22Rv1 (cell line): ENCODE results near the gene BRAT1.

Experiments
- H3K27ac ChIP-seq: fragments of 450-650 bp; 2 replicates; pipeline ENCODE4 v1.5.1; 2017
- ZFX ChIP-seq: fragments of 450-650 bp; IDR thresholded peaks from 2 replicates; pipeline ENCODE4 v1.6.1; 2017; ENCODE audit warnings: antibody characterized with exemption, borderline replicate concordance
- TF ChIP-seq, protein P1 (sequence below): fragments of 450-650 bp; IDR thresholded peaks from 2 replicates; pipeline ENCODE4 v1.5.1; 2017; ENCODE audit warnings: mild to moderate bottlenecking

The BRAT1 gene

GRCh38 chr7:2523941-2524807 lies 31.1 kb downstream of the BRAT1 start:
- H3K27ac ChIP-seq: peak overlapping the region; percentile 84
- TF ChIP-seq ZFX: no peak
- TF ChIP-seq, protein P1, sequence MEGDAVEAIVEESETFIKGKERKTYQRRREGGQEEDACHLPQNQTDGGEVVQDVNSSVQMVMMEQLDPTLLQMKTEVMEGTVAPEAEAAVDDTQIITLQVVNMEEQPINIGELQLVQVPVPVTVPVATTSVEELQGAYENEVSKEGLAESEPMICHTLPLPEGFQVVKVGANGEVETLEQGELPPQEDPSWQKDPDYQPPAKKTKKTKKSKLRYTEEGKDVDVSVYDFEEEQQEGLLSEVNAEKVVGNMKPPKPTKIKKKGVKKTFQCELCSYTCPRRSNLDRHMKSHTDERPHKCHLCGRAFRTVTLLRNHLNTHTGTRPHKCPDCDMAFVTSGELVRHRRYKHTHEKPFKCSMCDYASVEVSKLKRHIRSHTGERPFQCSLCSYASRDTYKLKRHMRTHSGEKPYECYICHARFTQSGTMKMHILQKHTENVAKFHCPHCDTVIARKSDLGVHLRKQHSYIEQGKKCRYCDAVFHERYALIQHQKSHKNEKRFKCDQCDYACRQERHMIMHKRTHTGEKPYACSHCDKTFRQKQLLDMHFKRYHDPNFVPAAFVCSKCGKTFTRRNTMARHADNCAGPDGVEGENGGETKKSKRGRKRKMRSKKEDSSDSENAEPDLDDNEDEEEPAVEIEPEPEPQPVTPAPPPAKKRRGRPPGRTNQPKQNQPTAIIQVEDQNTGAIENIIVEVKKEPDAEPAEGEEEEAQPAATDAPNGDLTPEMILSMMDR: no peak

GRCh38 chr7:2523461-2523936 lies 31.8 kb downstream of the BRAT1 start:
- peak overlapping the region; percentile 84 for H3K27ac ChIP-seq
- no peak for TF ChIP-seq ZFX
- TF ChIP-seq, protein P1: no peak

GRCh38 chr7:2522780-2523433 lies 32.4 kb downstream of the BRAT1 start:
- H3K27ac ChIP-seq: peak overlapping the region; percentile 84
- TF ChIP-seq, protein P1: no peak
- TF ChIP-seq ZFX: no peak

DNA sequence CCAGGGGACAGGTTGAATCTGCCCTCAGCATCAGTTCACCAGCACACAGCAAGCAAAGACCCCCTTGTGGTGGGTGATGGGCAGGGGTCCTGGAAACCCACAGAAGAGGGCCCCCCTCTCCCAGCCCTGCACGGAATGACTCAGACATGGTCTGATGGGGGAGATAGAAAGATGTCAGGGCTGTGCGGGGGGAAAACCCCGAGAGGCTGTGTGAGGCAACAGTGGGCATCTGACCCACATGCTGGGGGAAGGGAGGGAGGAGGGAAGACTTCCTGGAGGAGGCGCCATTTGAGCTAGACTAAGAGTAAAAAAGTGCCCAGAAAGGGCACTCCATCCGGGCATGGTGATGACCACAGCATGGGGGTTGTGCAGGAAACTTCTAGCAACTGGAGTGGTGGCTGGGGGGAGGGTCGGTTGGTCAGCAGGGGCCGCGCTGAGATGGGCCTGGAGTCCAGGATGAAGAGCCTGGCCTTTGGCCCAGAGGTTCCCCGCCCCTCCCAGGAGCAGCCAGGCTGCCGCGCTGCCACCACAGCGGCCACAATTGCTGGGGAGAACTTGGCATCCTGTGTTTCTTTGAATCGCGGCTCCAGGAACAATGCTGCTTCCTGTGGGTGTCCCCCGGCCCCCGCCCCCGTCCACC lies 33.3 kb downstream of the BRAT1 start:
- no peak for TF ChIP-seq ZFX
- TF ChIP-seq, protein P1: peak; percentile 31
- peak overlapping the region; percentile 84; the same call in 1 of the 2 replicates for H3K27ac ChIP-seq

GRCh38 chr7:2521341-2521745 lies 34.0 kb downstream of the BRAT1 start:
- no peak overlapping the region for H3K27ac ChIP-seq
- TF ChIP-seq, protein P1: no peak
- no peak for TF ChIP-seq ZFX

- TF ChIP-seq, protein P1: no peak
- no peak for TF ChIP-seq ZFX
- peak overlapping the region; percentile 48; the same call in 1 of the 2 replicates for H3K27ac ChIP-seq
These were observed 34.5 kb downstream of the BRAT1 start for GRCh38 chr7:2520761-2521290.
